GM23338 (cell line): Measurements from ENCODE around the gene HADH. TPM values are rescaled to one million over a fixed set of nuclear protein-coding genes. Genes with fewer than 3 reads are reported as not detected.

Experiments used
- ATAC-seq: fragments of 200-7000 bp; cut with Tn5 transposase; 3 replicates; pipeline ENCODE4 v1.9.1; 2020
- DNase-seq: peaks from one replicate; pipeline ENCODE4 v3.0.0-alpha.2; 2015; ENCODE audit warnings: low spot score
- H2AFZ ChIP-seq: fragments of 200-600 bp; sonication (generic); 2 replicates; pipeline ENCODE4 v1.8.0; 2016; ENCODE audit warnings: antibody characterized with exemption, mild to moderate bottlenecking, moderate library complexity
- H3F3A ChIP-seq: fragments of 200-600 bp; sonication (generic); replicated peaks from 2 replicates; pipeline ENCODE4 v1.8.0; 2017; ENCODE audit warnings: antibody characterized with exemption, mixed run types, low read depth
- H3K27ac ChIP-seq: fragments of 200-600 bp; sonication (generic); 2 replicates; pipeline ENCODE4 v1.6.1; 2016; ENCODE audit warnings: low read depth
- H3K27me3 ChIP-seq: fragments of 200-600 bp; sonication (generic); 2 replicates; pipeline ENCODE4 v1.8.0; 2016; ENCODE audit warnings: mild to moderate bottlenecking, mixed run types, moderate library complexity; ENCODE audit not compliant: insufficient read depth
- H3K36me3 ChIP-seq: fragments of 200-600 bp; sonication (generic); 2 replicates; pipeline ENCODE4 v1.8.0; 2016; ENCODE audit warnings: mild to moderate bottlenecking; ENCODE audit not compliant: insufficient read depth
- H3K4me1 ChIP-seq: fragments of 200-600 bp; sonication (generic); 2 replicates; pipeline ENCODE4 v1.8.0; 2016; ENCODE audit warnings: mild to moderate bottlenecking, moderate library complexity; ENCODE audit not compliant: insufficient read depth
- H3K4me2 ChIP-seq: fragments of 200-600 bp; sonication (generic); 2 replicates; pipeline ENCODE4 v1.7.1; 2017; ENCODE audit warnings: mixed run types
- H3K4me3 ChIP-seq: fragments of 200-600 bp; sonication (generic); 2 replicates; pipeline ENCODE4 v1.6.1; 2016; ENCODE audit warnings: mixed run types
- H3K79me2 ChIP-seq: fragments of 200-600 bp; sonication (generic); replicated peaks from 2 replicates; pipeline ENCODE4 v1.8.0; 2017; ENCODE audit warnings: mild to moderate bottlenecking; ENCODE audit not compliant: insufficient read depth
- H3K9me2 ChIP-seq: fragments of 200-600 bp; sonication (generic); 2 replicates; pipeline ENCODE4 v1.8.0; 2017; ENCODE audit not compliant: insufficient read depth
- H4K20me1 ChIP-seq: fragments of 200-600 bp; sonication (generic); replicated peaks from 2 replicates; pipeline ENCODE4 v1.8.0; 2017; ENCODE audit warnings: mild to moderate bottlenecking; ENCODE audit not compliant: insufficient read depth
- H3K27ac Mint-ChIP-seq: 2 replicates; pipeline ENCODE4 v1.8.0; 2020; ENCODE audit warnings: inconsistent platforms, mild to moderate bottlenecking, moderate library complexity, mixed read lengths
- H3K27me3 Mint-ChIP-seq: 3 replicates; pipeline ENCODE4 v1.8.0; 2022; ENCODE audit warnings: low read depth, mild to moderate bottlenecking, moderate library complexity, mixed read lengths, inconsistent platforms; ENCODE audit not compliant: insufficient read depth, poor library complexity
- H3K36me3 Mint-ChIP-seq: 3 replicates; pipeline ENCODE4 v1.8.0; 2021; ENCODE audit warnings: low read depth, mild to moderate bottlenecking, inconsistent platforms, moderate library complexity, mixed read lengths
- H3K4me1 Mint-ChIP-seq: 3 replicates; pipeline ENCODE4 v1.8.0; 2020; ENCODE audit warnings: mild to moderate bottlenecking, inconsistent platforms, mixed read lengths
- H3K4me3 Mint-ChIP-seq: 3 replicates; pipeline ENCODE4 v1.8.0; 2021; ENCODE audit warnings: moderate library complexity, mild to moderate bottlenecking, inconsistent platforms, mixed read lengths
- H3K9me3 Mint-ChIP-seq: 3 replicates; pipeline ENCODE4 v1.8.0; 2020; ENCODE audit warnings: moderate library complexity, mild to moderate bottlenecking, inconsistent platforms, mixed read lengths
- CREB1 ChIP-seq: fragments of 250-450 bp; sonication (Bioruptor Pico); IDR thresholded peaks from 2 replicates; pipeline ENCODE4 v1.5.0; 2020; ENCODE audit warnings: low read depth, mild to moderate bottlenecking, moderate library complexity
- CTCF ChIP-seq, 2 experiments: fragments of 200-600 bp in 1 of 2; sonication (generic) in 1 of 2; conservative IDR thresholded peaks; 2 replicates each; pipeline versions ENCODE4 v1.5.1 to v1.6.1; 2016 to 2017; ENCODE audit warnings: antibody characterized with exemption in 2 of 2, low read depth in 2 of 2, mild to moderate bottlenecking in 2 of 2, moderate library complexity in 1 of 2
- ETS1 ChIP-seq: IDR thresholded peaks from 2 replicates; pipeline ENCODE4 v1.6.1; 2016; ENCODE audit warnings: antibody characterized with exemption
- EZH2 ChIP-seq: fragments of 200-600 bp; sonication (generic); IDR thresholded peaks from one replicate; pipeline ENCODE4 v1.8.0; 2017; ENCODE audit warnings: antibody characterized with exemption, mild to moderate bottlenecking, low read depth; ENCODE audit not compliant: unreplicated experiment
- EZH2phosphoT487 ChIP-seq: fragments of 200-600 bp; sonication (generic); IDR thresholded peaks from one replicate; pipeline ENCODE4 v1.8.1; 2018; ENCODE audit warnings: antibody characterized with exemption; ENCODE audit not compliant: unreplicated experiment
- NANOG ChIP-seq: IDR thresholded peaks from 2 replicates; pipeline ENCODE4 v1.6.1; 2016; ENCODE audit warnings: antibody characterized with exemption, borderline replicate concordance
- POLR2AphosphoS5 ChIP-seq: IDR thresholded peaks from 2 replicates; pipeline ENCODE4 v1.6.1; 2016; ENCODE audit warnings: antibody characterized with exemption, low read depth
- STAT1 ChIP-seq: IDR thresholded peaks from one replicate; pipeline ENCODE4 v1.6.1; 2016; ENCODE audit warnings: antibody characterized with exemption; ENCODE audit not compliant: unreplicated experiment
- ZNF114 ChIP-seq: fragments of 250-450 bp; sonication (Bioruptor Pico); IDR thresholded peaks from 2 replicates; pipeline ENCODE4 v1.5.0; 2020; ENCODE audit warnings: mild to moderate bottlenecking, moderate library complexity
- ZNF331 ChIP-seq: fragments of 250-450 bp; sonication (Bioruptor Pico); IDR thresholded peaks from 2 replicates; pipeline ENCODE4 v1.5.0; 2020; ENCODE audit warnings: low read depth, mild to moderate bottlenecking, moderate library complexity
- polyA plus RNA-seq: library from polyadenylated mRNA; unstranded; fragments of >200 nt; fragmentation: Nextera tagmentation; extraction: Ambion mirVana; gene quantifications from 2 replicates; pipeline ENCODE4 v1.2.1, GENCODE V29; 2016
- total RNA-seq: library from RNA; depleted of rRNA; stranded (reverse); fragments of >200 nt; shearing (Covaris generic); gene quantifications from 2 replicates; pipeline ENCODE4 v1.2.3, GENCODE V29; 2014
- TF ChIP-seq, protein P1 (sequence below): IDR thresholded peaks from one replicate; pipeline ENCODE4 v1.6.1; 2018; ENCODE audit warnings: antibody characterized with exemption; ENCODE audit not compliant: unreplicated experiment

Gene HADH
- total and polyA plus RNA-seq, 2 experiments from 2014 or later, result 39.1 to 39.2 TPM

- TF ChIP-seq EZH2, result no peak
- no peak for TF ChIP-seq ZNF331
- no peak for TF ChIP-seq NANOG
- no peak for TF ChIP-seq ETS1
- TF ChIP-seq ZNF114 (CRISPR knock-in tag), result no peak
- no peak for TF ChIP-seq POLR2AphosphoS5
- TF ChIP-seq, protein P1, sequence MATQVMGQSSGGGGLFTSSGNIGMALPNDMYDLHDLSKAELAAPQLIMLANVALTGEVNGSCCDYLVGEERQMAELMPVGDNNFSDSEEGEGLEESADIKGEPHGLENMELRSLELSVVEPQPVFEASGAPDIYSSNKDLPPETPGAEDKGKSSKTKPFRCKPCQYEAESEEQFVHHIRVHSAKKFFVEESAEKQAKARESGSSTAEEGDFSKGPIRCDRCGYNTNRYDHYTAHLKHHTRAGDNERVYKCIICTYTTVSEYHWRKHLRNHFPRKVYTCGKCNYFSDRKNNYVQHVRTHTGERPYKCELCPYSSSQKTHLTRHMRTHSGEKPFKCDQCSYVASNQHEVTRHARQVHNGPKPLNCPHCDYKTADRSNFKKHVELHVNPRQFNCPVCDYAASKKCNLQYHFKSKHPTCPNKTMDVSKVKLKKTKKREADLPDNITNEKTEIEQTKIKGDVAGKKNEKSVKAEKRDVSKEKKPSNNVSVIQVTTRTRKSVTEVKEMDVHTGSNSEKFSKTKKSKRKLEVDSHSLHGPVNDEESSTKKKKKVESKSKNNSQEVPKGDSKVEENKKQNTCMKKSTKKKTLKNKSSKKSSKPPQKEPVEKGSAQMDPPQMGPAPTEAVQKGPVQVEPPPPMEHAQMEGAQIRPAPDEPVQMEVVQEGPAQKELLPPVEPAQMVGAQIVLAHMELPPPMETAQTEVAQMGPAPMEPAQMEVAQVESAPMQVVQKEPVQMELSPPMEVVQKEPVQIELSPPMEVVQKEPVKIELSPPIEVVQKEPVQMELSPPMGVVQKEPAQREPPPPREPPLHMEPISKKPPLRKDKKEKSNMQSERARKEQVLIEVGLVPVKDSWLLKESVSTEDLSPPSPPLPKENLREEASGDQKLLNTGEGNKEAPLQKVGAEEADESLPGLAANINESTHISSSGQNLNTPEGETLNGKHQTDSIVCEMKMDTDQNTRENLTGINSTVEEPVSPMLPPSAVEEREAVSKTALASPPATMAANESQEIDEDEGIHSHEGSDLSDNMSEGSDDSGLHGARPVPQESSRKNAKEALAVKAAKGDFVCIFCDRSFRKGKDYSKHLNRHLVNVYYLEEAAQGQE, result no peak
Observed at GRCh38 chr4:108024085-108024877, 34.6 kb downstream of the HADH start (continued).

- no peak for ATAC-seq
- H3K27ac Mint-ChIP-seq, result no peak overlapping the region
- TF ChIP-seq EZH2phosphoT487, result no peak
- no peak for TF ChIP-seq CREB1
- no peak for TF ChIP-seq ETS1
- no peak for TF ChIP-seq EZH2
- no peak for TF ChIP-seq ZNF114 (CRISPR knock-in tag)
- no peak for TF ChIP-seq POLR2AphosphoS5
- no peak for TF ChIP-seq ZNF331
- no peak for TF ChIP-seq STAT1
- TF ChIP-seq CTCF (conservative IDR thresholded peaks at IDR 0.05; ENCODE audit: low read depth in 2 of 2), result no peak
Observed at GRCh38 chr4:108024878-108025165, 35.1 kb downstream of the HADH start.

More at GRCh38 chr4:108024878-108025165, 35.1 kb downstream of the HADH start:
- Histone ChIP-seq H3K36me3 (peaks cover 14% of the 10 kb centered on the region), H3K79me2 (no peaks in the 10 kb centered on the region), H4K20me1 (no peaks in the 10 kb centered on the region; the same call in 1 of the 2 replicates), H3K4me3 (no peak overlapping the region), H2AFZ (no peak overlapping the region), H3K4me1 (no peaks in the 10 kb centered on the region; the same call in 1 of the 2 replicates), H3K27ac (no peak overlapping the region), H3K27me3 (no peaks in the 10 kb centered on the region), H3F3A (no peaks in the 10 kb centered on the region), H3K9me2 (no peaks in the 10 kb centered on the region), H3K4me2 (no peak overlapping the region)
- peaks cover 48% of the 10 kb centered on the region for H3K36me3 Mint-ChIP-seq
- peaks cover 4% of the 10 kb centered on the region for H3K4me1 Mint-ChIP-seq
- no peak overlapping the region for H3K4me3 Mint-ChIP-seq
- no peaks in the 10 kb centered on the region for H3K9me3 Mint-ChIP-seq
- H3K27me3 Mint-ChIP-seq, result peaks cover 1% of the 10 kb centered on the region
- DNase-seq, result no peak
